ENCODE measurements around the gene PLAAT2. TPM values are rescaled to one million over a fixed set of nuclear protein-coding genes. Genes with fewer than 3 reads are reported as not detected.

The PLAAT2 gene
- total RNA-seq, 1 experiment from 2014 or later: not detected

DNA sequence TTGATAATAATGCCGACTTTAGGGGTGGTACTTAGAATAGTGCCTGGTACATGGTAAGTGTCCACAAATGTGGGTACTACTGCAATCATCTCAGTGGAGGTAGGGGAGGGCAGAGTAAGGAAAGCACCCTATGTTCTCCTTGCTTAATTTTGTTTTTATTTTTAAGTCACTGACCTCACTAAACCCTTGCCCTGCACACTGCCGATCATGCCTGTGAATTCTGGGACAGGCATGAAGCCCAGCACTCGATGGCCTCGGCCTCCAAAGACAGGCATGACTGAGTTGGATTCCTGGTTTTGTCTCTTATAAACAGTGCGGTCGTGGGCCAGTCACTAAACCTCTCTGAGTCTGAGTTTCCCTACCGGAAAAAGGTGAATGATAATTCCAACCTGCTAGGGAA lies 50.4 kb downstream of the PLAAT2 start:
- Histone ChIP-seq H3K4me1 (ENCODE audit: insufficient read depth, low read length, poor library complexity, severe bottlenecking) (no peaks in the 10 kb centered on the region), H3K9me3 (ENCODE audit: low read depth, low read length, poor library complexity, severe bottlenecking) (no peaks in the 10 kb centered on the region), H3K4me3 (ENCODE audit: low read depth, low read length, poor library complexity, severe bottlenecking) (no peak overlapping the region), H3K27ac (ENCODE audit: low read depth, low read length, poor library complexity, severe bottlenecking) (no peak overlapping the region), H3K36me3 (ENCODE audit: insufficient read depth, low read length, poor library complexity, severe bottlenecking) (no peaks in the 10 kb centered on the region), H3K27me3 (replicated peaks; ENCODE audit: insufficient read depth, low read depth, low read length, poor library complexity) (no peaks in the 10 kb centered on the region)
- ChIA-PET POLR2A (ENCODE audit: low non-redundant PET) (no interaction called here), CTCF (no interaction called here)
- no TSS peak for BruUV-seq (replicated peaks)
- no peak for DNase-seq (ENCODE audit: low spot score)
- TF ChIP-seq EZH2 (IDR thresholded peaks at IDR 0.05; ENCODE audit: borderline replicate concordance, low read depth, low read length, poor library complexity, severe bottlenecking): no peak
- intact Hi-C loops (cut with micrococcal nuclease; ENCODE audit: unreplicated experiment): no loop called here

DNA sequence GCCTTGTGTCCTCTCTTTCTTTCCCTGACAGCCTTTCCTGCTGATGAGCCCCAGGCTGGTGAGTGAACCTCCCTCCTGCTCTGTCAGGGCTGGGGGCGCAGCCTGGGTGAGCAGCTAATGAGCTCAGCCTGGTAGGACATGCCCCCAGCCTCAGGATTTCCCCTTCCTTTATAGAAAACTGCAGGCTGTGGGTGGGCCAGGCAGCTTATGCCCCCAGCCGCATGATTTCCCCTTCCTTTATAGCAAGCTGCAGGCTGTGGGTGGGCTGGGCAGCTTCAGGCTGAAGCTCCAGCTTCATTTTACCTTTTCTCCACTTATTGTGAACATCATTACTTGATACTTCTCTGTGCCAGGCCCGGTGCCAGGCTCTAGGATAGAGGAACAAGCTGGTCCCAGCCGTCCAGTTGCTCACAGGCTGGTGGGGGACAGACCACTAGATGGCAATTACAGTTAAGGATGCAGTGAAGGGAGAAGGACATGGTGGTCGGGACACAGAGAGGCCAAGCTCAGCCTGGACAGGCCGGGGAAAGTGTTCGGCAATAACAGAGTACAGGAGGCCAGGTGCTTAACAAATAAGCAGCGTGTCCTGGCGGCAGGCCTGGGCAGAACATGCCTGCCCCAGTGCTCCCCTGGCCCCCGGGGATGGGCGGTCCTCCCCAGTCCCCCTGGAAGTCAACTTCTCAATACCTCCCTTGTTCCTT lies 52.0 kb downstream of the PLAAT2 start:
- Histone ChIP-seq H3K4me3 (ENCODE audit: low read depth, low read length, poor library complexity, severe bottlenecking) (no peak overlapping the region), H3K36me3 (ENCODE audit: insufficient read depth, low read length, poor library complexity, severe bottlenecking) (no peaks in the 10 kb centered on the region), H3K27ac (ENCODE audit: low read depth, low read length, poor library complexity, severe bottlenecking) (no peak overlapping the region), H3K9me3 (ENCODE audit: low read depth, low read length, poor library complexity, severe bottlenecking) (no peaks in the 10 kb centered on the region), H3K4me1 (ENCODE audit: insufficient read depth, low read length, poor library complexity, severe bottlenecking) (no peaks in the 10 kb centered on the region), H3K27me3 (replicated peaks; ENCODE audit: insufficient read depth, low read depth, low read length, poor library complexity) (no peaks in the 10 kb centered on the region)
- POLR2A ChIA-PET (ENCODE audit: low non-redundant PET): no interaction called here
- no peak for DNase-seq (ENCODE audit: low spot score)
- no TSS peak for BruUV-seq (replicated peaks)
- CTCF ChIA-PET: no interaction called here
- TF ChIP-seq, protein P1, sequence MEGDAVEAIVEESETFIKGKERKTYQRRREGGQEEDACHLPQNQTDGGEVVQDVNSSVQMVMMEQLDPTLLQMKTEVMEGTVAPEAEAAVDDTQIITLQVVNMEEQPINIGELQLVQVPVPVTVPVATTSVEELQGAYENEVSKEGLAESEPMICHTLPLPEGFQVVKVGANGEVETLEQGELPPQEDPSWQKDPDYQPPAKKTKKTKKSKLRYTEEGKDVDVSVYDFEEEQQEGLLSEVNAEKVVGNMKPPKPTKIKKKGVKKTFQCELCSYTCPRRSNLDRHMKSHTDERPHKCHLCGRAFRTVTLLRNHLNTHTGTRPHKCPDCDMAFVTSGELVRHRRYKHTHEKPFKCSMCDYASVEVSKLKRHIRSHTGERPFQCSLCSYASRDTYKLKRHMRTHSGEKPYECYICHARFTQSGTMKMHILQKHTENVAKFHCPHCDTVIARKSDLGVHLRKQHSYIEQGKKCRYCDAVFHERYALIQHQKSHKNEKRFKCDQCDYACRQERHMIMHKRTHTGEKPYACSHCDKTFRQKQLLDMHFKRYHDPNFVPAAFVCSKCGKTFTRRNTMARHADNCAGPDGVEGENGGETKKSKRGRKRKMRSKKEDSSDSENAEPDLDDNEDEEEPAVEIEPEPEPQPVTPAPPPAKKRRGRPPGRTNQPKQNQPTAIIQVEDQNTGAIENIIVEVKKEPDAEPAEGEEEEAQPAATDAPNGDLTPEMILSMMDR (conservative IDR thresholded peaks at IDR 0.05; ENCODE audit: low read depth, low read length): no peak
- TF ChIP-seq EZH2 (IDR thresholded peaks at IDR 0.05; ENCODE audit: borderline replicate concordance, low read depth, low read length, poor library complexity, severe bottlenecking): no peak
- intact Hi-C loops (cut with micrococcal nuclease; ENCODE audit: unreplicated experiment): no loop called here

DNA sequence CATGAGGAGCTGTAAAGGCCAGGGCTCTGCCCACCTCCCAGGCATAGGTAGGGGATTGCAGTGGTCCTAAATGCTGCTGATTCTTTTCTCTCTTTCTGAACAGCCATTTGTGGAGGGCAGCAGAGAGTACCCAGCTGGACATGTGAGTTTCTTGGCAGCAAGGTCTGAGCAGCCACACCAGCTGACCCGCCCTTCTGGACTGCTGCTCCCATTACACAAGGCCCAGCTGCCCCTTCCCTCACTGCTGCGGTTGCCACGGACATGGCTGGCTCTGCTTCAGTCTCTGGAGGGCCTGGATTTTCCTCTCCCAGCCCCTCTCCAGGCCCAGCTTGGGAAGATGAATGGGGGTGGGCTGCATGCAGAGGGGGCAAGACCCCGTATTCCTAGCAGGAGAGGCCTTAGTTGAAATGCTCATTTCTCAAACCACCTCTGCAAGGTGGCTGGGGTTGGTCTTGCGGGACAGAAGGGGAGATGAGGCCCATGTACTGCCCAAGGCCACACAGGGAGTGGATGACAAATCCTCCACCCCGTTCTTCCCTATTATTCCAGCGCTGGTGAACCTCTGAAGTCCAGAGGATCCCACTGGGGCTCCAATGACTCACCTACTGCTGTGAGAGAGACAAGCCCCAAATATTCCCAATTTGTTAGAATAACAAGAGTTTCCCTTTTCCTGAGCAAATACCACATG lies 52.7 kb downstream of the PLAAT2 start:
- TF ChIP-seq EZH2 (IDR thresholded peaks at IDR 0.05; ENCODE audit: borderline replicate concordance, low read depth, low read length, poor library complexity, severe bottlenecking): no peak
- TF ChIP-seq, protein P1 (conservative IDR thresholded peaks at IDR 0.05; ENCODE audit: low read depth, low read length): no peak
- CTCF ChIA-PET: no interaction called here
- H3K27ac ChIP-seq (ENCODE audit: low read depth, low read length, poor library complexity, severe bottlenecking): no peak overlapping the region

More for the DNA sequence above, 52.7 kb downstream of the PLAAT2 start:
- intact Hi-C loops (cut with micrococcal nuclease; ENCODE audit: unreplicated experiment): no loop called here
- H3K36me3 ChIP-seq (ENCODE audit: insufficient read depth, low read length, poor library complexity, severe bottlenecking): no peaks in the 10 kb centered on the region
- BruUV-seq (replicated peaks): no TSS peak
- H3K4me1 ChIP-seq (ENCODE audit: insufficient read depth, low read length, poor library complexity, severe bottlenecking): no peaks in the 10 kb centered on the region
- POLR2A ChIA-PET (ENCODE audit: low non-redundant PET): no interaction called here
- H3K27me3 ChIP-seq (replicated peaks; ENCODE audit: insufficient read depth, low read depth, low read length, poor library complexity): no peaks in the 10 kb centered on the region
- H3K9me3 ChIP-seq (ENCODE audit: low read depth, low read length, poor library complexity, severe bottlenecking): no peaks in the 10 kb centered on the region
- no peak for DNase-seq (ENCODE audit: low spot score)
- no peak overlapping the region for H3K4me3 ChIP-seq (ENCODE audit: low read depth, low read length, poor library complexity, severe bottlenecking)
